Stimulated activated CD8-positive, alpha-beta memory T cell treated with anti-CD3 and anti-CD28 coated beads, Interleukin-7, amount 100 ng/mL, for 4 hours (primary cell): Measurements from ENCODE around the gene TXNRD1.

Experiments
- DNase-seq, 2 donors: peaks; one replicate each; pipeline ENCODE4 v3.0.0-alpha.2; 2020; ENCODE audit warnings: low read depth in 2 of 2

TXNRD1 gene

GRCh38 chr12:104350211-104351056, 134.9 kb downstream of the TXNRD1 start:
- DNase-seq = no peak

- DNase-seq = no peak
These were observed 135.7 kb downstream of the TXNRD1 start for GRCh38 chr12:104351057-104351983.

GRCh38 chr12:104352106-104352713, 136.6 kb downstream of the TXNRD1 start:
- no peak for DNase-seq

GRCh38 chr12:104353012-104353981, 137.7 kb downstream of the TXNRD1 start:
- DNase-seq = no peak

GRCh38 chr12:104354167-104354867, 138.7 kb downstream of the TXNRD1 start:
- no peak for DNase-seq

GRCh38 chr12:104354868-104355570, 139.4 kb downstream of the TXNRD1 start:
- DNase-seq = no peak

- no peak for DNase-seq
These were observed 140.1 kb downstream of the TXNRD1 start for GRCh38 chr12:104355630-104356029.

- no peak for DNase-seq
These were observed 140.9 kb downstream of the TXNRD1 start for GRCh38 chr12:104356231-104357115.

GRCh38 chr12:104357421-104357952, 141.9 kb downstream of the TXNRD1 start:
- no peak for DNase-seq

GRCh38 chr12:104358353-104359003, 142.9 kb downstream of the TXNRD1 start:
- DNase-seq = peak; percentile 49 to 53

- no peak for DNase-seq
These were observed 143.6 kb downstream of the TXNRD1 start for GRCh38 chr12:104359216-104359615.

GRCh38 chr12:104360157-104360556, 144.6 kb downstream of the TXNRD1 start:
- DNase-seq = no peak

GRCh38 chr12:104360983-104361707, 145.6 kb downstream of the TXNRD1 start:
- no peak for DNase-seq

GRCh38 chr12:104365921-104366410, 150.4 kb downstream of the TXNRD1 start:
- DNase-seq = no peak

GRCh38 chr12:104369708-104370107, 154.1 kb downstream of the TXNRD1 start:
- DNase-seq = no peak

GRCh38 chr12:104371043-104371870, 155.7 kb downstream of the TXNRD1 start:
- DNase-seq = no peak
